GM12878 (cell line): ENCODE results near the gene USP47.

Source experiments
- CBFB ChIP-seq: IDR thresholded peaks from 2 replicates; pipeline ENCODE4 v1.6.1; 2016; ENCODE audit warnings: antibody characterized with exemption, low read depth
- CTCF ChIP-seq, 3 experiments: IDR thresholded peaks in 2 of 3; conservative IDR thresholded peaks in 1 of 3; 2 replicates each; pipeline ENCODE4 v1.5.1; 2011; ENCODE audit warnings: low read depth in 3 of 3, low read length in 3 of 3, mild to moderate bottlenecking in 3 of 3, control low read depth in 2 of 3, moderate library complexity in 2 of 3, inconsistent platforms in 1 of 3, mixed read lengths in 1 of 3; ENCODE audit not compliant: control insufficient read depth in 2 of 3, insufficient read depth in 1 of 3; ENCODE audit errors: extremely low read depth in 1 of 3
- MXI1 ChIP-seq: fragments of 150-350 bp; IDR thresholded peaks from 2 replicates; pipeline ENCODE4 v1.6.1; 2011; ENCODE audit warnings: low read depth, mild to moderate bottlenecking, inconsistent platforms, low read length, improper control_type of control experiment
- POLR2A ChIP-seq: IDR thresholded peaks from 2 replicates; pipeline ENCODE4 v1.6.1; 2011; ENCODE audit warnings: low read depth, mild to moderate bottlenecking, low read length
- SP1 ChIP-seq: IDR thresholded peaks from one replicate; pipeline ENCODE4 v1.6.1; 2011; ENCODE audit warnings: low read depth, low read length
- SREBF2 ChIP-seq: IDR thresholded peaks from 2 replicates; pipeline ENCODE4 v1.6.1; 2012; ENCODE audit warnings: mild to moderate bottlenecking, low read length
- ZBED1 ChIP-seq: IDR thresholded peaks from 2 replicates; pipeline ENCODE4 v1.6.1; 2016; ENCODE audit warnings: borderline replicate concordance

- TF ChIP-seq CTCF (IDR thresholded peaks at IDR 0.05 in 2 of 3, conservative IDR thresholded peaks at IDR 0.05 in 1 of 3; ENCODE audit: control insufficient read depth in 2 of 3, extremely low read depth in 1 of 3, insufficient read depth in 1 of 3, low read depth in 3 of 3, low read length in 3 of 3): no peak
- TF ChIP-seq SP1: no peak
- TF ChIP-seq SREBF2: no peak
- no peak for TF ChIP-seq MXI1
- TF ChIP-seq ZBED1: no peak
- TF ChIP-seq POLR2A: no peak
- TF ChIP-seq CBFB: no peak
Observed at GRCh38 chr11:11982975-11983374, 141.2 kb downstream of the USP47 start.
